HG03196 (cell line): ENCODE data around the gene SYK.
A peak's percentile ranks its signal among the peaks of the same experiment; 100 is the strongest.
"Not testable (repeated sequence)": the region's sequence is repeated elsewhere in the genome, so short reads cannot be mapped to it uniquely, and the experiment has no call there.

Experiments used
- ATAC-seq: cut with Tn5 transposase; IDR thresholded peaks from one replicate; pipeline ENCODE4 v1.9.1; 2021; ENCODE audit not compliant: unreplicated experiment

The SYK gene

GRCh38 chr9:90801241-90801972 lies at the start of gene SYK:
Gene SYK (plus strand): TSS chr9:90801819. CDS start chr9:90843899, 42,080 bp downstream.
- peak; percentile 46 for ATAC-seq

- not testable (repeated sequence) for ATAC-seq
Observed at GRCh38 chr9:90755514-90756371, 45.9 kb upstream of the SYK start.

DNA sequence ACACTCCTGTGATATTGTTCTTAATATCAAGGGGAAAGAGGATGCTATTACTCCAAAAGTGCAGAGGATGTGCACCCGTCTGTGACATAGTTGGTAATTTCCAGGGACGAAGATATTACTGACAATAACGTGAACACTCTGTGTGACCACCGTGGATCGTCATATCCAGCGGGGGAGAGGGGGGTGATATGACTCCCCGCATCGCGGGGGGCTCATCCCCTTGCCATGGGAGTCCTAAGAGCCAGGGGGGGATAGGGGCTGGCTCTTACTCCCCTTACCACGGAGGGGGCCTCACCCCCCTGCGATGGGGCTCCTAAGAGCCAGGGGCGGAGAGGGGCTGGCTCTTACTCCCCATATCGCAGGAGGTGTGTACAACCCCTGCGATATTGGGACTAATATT lies 41.0 kb upstream of the SYK start:
- not testable (repeated sequence) for ATAC-seq

- no peak for ATAC-seq
Observed at GRCh38 chr9:90766731-90767130, 34.9 kb upstream of the SYK start.

GRCh38 chr9:90767523-90768100 lies 34.0 kb upstream of the SYK start:
- ATAC-seq = no peak

DNA sequence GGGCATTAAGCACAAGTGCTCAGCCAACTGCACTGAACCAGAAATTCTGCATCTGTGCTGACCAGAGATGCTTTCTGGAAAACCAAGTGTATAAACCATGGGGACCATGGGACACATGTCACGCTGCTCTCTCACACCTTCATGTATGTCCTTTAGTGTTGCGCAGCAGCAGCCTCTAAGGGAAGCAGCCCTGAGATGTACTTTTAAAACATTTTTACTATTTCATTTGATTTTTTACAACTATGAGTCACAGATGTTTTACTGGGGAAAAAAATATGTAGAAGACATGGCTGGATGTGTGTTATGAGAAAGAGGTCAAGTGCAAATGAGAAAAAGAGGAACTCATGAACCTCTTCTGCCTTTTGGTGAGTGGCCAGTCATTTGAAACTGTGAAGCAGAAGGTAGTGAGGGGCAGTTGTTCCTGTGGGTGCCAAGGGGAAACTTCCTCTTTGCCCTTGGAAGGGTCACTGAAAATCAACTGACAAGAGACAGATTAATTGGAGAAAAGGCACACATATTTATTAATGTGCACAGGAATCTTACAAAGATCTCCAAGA lies 31.4 kb upstream of the SYK start:
- no peak for ATAC-seq

DNA sequence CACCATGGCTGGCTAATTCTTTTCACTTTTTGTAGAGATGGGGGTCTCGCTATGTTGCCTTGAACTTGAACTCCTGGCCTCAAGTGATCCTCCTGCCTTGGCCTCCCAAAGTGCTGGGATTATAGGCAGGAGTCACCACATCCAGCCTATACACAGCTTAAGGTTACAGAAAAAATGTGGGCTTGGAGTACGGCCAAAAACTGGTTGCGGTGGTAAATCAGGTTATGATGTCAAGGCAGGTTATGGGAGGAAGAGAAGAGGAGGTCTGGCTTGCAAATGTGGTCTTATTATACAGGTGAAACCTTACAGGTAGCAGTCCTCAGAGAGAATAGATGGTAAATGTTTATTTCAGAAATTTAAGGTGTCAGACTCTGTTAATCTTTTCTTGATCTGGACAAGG lies 30.7 kb upstream of the SYK start:
- no peak for ATAC-seq

- no peak for ATAC-seq
Observed at GRCh38 chr9:90772386-90772785, 29.2 kb upstream of the SYK start.

- ATAC-seq = no peak
Observed at GRCh38 chr9:90773617-90774016, 28.0 kb upstream of the SYK start.

DNA sequence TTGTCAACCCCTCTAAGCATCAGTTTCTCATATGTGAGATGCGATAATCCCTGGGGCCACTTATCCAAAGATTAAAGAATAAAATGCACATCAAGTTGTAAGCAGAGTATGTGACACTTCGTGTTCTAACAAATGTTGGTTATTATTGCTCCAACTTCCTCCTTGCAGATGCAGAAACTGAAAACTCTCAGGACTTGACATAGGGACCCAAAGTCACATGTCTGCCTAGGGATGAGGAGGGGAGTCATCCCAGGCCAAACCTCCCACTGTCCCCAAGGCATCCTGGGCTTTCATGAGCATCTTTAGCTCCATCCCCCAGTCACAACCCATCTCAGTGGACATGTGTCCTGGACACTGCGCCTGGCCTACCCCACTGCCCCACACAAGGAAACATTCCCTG lies 27.5 kb upstream of the SYK start:
- no peak for ATAC-seq

GRCh38 chr9:90774682-90775081 lies 26.9 kb upstream of the SYK start:
- ATAC-seq = peak; percentile 84

DNA sequence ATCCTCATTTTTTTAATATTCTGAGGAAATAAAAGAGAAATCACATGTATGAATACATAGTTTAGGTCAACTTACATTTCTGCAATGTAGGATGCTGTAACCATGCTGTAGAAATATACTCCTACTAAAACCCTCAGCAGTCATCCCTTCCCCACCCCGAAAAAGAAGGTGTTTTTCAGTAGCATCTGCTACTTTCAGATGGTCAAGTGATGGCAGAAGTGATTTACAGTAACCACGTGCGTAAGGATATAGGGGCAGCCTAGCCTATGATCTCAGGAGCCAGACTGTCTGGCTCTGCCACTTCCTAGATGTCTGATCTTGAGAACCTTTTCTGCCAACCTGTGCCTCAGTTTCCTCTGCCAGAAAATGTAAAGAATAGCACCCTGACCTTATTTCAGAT lies 26.0 kb upstream of the SYK start:
- ATAC-seq = no peak

DNA sequence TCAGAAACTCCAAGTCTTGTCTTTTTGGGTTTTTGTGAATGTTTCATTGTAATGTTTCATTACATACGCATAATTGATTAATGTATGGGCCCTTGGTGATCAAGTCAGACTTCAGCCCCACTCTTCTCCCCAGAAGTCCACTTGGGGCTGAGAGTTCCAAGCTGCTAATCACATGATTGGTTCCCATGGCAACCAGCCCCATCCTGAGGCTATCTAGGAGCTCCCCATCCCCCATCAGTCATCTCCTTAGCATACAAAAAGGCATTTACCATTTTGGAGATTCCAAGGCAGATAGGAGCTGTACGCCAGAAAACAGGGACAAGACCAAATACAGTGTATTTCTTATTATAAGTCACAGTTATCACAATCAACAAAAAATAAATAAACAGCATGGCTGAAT lies 22.9 kb upstream of the SYK start:
- ATAC-seq = no peak

- no peak for ATAC-seq
Observed at GRCh38 chr9:90783552-90783951, 18.1 kb upstream of the SYK start.

DNA sequence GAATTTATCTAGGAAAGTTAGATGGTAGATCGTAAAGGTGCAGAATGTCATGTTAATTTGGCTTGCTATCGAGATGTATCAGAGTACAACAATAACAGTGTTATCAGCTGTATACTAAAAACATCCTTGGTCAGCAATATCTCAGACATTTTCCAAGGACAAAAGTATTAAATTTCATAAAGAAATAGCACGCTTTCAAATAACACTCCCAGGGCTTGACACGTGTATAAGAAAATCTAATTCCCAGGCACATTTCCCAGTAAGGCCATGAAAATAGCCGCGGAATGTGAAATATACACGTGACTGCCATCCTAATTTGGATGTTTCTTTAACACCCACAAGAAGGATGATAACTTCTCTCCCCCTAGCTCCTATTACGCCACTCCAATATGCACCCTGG lies 17.7 kb upstream of the SYK start:
- no peak for ATAC-seq

- no peak for ATAC-seq
Observed at GRCh38 chr9:90787771-90788460, 13.7 kb upstream of the SYK start.

DNA sequence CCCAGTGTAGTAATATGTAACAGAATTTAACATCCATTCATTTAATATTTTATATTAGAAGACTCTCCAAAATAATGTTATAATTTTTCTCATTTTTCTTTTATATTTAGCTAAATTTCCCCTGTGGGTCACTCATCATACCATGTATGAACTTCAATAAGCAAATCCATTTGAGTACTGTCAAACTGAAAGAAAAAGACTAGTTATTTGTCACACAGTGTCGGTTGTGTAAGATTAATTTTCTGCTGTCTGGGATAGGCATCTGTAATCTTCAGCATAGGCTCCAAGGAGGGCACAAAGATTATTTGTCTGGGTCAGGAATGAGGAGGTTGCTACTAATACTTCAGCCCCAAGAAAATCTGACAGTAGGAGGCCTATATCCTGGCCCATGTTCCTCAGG lies 13.1 kb upstream of the SYK start:
- ATAC-seq = not testable (repeated sequence)

- no peak for ATAC-seq
Observed at GRCh38 chr9:90789408-90789807, 12.2 kb upstream of the SYK start.

- no peak for ATAC-seq
Observed at GRCh38 chr9:90789862-90790261, 11.8 kb upstream of the SYK start.

DNA sequence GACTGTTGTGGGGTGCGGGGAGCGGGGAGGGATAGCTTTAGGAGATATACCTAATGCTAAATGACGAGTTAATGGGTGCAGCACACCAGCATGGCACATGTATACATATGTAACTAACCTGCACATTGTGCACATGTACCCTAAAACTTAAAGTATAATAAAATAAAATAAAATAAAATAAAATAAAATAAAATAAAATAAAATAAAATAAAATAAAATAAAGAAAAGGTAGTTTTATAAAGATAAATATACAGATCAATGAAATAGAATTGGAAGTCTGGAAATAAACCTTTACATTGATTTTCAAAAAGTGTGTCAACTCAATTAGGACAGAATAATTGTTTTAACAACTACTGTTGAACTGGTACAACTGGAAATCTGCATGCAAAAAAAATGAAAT lies 8.6 kb upstream of the SYK start:
- not testable (repeated sequence) for ATAC-seq

DNA sequence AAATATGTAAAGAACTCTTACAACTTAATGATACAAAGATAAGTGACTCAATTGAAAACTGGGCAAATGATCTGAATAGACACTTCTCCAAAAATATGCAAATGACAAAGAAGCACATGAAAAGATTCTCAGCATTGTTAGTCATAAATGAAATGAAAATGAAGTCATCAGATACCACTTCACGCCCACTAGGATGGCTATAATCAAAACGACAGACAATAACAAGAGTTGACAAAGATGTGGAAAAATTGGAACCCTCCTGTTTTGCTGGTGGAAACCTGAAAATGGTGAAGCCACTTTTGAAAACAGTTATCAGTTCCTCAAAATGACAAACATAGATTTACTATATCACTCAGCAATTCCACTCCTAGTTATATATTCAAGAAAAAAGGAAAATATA lies 7.9 kb upstream of the SYK start:
- no peak for ATAC-seq
